GM21423 (cell line): ENCODE measurements around the gene VARS2.

ENCODE experiments used
- ATAC-seq: cut with Tn5 transposase; IDR thresholded peaks from one replicate; pipeline ENCODE4 v1.9.1; 2021; ENCODE audit warnings: mild to moderate bottlenecking, moderate library complexity; ENCODE audit not compliant: unreplicated experiment

Gene VARS2

GRCh38 chr6:30884521-30885480 is 29.2 kb upstream of the VARS2 start:
- peak; percentile 10 for ATAC-seq

- ATAC-seq: no peak
These were observed 28.5 kb upstream of the VARS2 start for GRCh38 chr6:30885481-30885998.

GRCh38 chr6:30885999-30886896 is 27.8 kb upstream of the VARS2 start:
- no peak for ATAC-seq

- ATAC-seq: no peak
These were observed 27.2 kb upstream of the VARS2 start for GRCh38 chr6:30886897-30887255.

GRCh38 chr6:30887901-30888815 is 25.9 kb upstream of the VARS2 start:
- no peak for ATAC-seq

- ATAC-seq: no peak
These were observed 25.1 kb upstream of the VARS2 start for GRCh38 chr6:30888816-30889495.

GRCh38 chr6:30889496-30889885 is 24.5 kb upstream of the VARS2 start:
- ATAC-seq: no peak

- no peak for ATAC-seq
These were observed 24.0 kb upstream of the VARS2 start for GRCh38 chr6:30889921-30890645.

- ATAC-seq: no peak
These were observed 23.2 kb upstream of the VARS2 start for GRCh38 chr6:30890646-30891449.

GRCh38 chr6:30891450-30891723 is 22.7 kb upstream of the VARS2 start:
- ATAC-seq: no peak

GRCh38 chr6:30891816-30892538 is 22.1 kb upstream of the VARS2 start:
- ATAC-seq: no peak

GRCh38 chr6:30893001-30893591 is 20.9 kb upstream of the VARS2 start:
- ATAC-seq: no peak

- no peak for ATAC-seq
These were observed 20.4 kb upstream of the VARS2 start for GRCh38 chr6:30893666-30894065.

- no peak for ATAC-seq
These were observed 19.7 kb upstream of the VARS2 start for GRCh38 chr6:30894381-30894780.

- no peak for ATAC-seq
These were observed 19.1 kb upstream of the VARS2 start for GRCh38 chr6:30894935-30895334.

GRCh38 chr6:30895343-30895742 is 18.7 kb upstream of the VARS2 start:
- ATAC-seq: no peak

GRCh38 chr6:30896541-30896940 is 17.5 kb upstream of the VARS2 start:
- ATAC-seq: no peak

- ATAC-seq: no peak
These were observed 16.2 kb upstream of the VARS2 start for GRCh38 chr6:30897882-30898281.
